DMS 273 (cell line): ENCODE results near the gene MYO1D.
"Not testable (repeated sequence)": the region's sequence is repeated elsewhere in the genome, so short reads cannot be mapped to it uniquely, and the experiment has no call there.

Experiments
- DNase-seq: peaks from one replicate; lab custom pipeline; 2025; ENCODE audit not compliant: unreplicated experiment; lab: John Stamatoyannopoulos, UW

The MYO1D gene

DNA sequence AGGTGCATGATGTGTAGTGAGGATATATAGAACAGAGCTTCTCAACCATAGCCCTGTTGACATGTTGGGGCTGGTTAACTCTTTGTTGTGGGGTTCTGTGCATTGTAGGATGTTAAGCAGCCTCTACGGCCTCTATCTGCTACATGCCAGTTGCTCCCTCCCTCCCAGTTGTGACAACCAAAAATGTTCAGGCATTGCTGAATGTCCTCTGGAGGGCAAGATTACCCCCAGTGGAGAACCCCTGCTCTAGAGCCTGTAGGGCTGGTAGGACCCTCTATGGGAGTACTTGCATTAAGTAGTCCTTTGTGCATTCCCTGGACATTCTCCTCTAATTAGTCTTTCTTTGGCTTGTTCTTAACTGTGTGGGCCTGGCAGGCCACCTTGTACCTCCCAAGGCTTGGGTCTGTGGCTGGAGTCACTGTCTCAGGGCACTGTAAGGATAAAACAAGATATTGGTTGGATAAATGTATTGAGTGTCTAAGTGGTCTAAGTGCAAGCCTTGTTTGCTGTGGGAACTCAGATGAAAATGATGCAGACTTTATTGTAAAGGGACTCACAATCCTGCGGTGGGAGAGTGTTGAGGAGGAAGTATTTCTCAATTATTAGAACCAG, 19.8 kb upstream of the MYO1D start:
- no peak for DNase-seq

DNA sequence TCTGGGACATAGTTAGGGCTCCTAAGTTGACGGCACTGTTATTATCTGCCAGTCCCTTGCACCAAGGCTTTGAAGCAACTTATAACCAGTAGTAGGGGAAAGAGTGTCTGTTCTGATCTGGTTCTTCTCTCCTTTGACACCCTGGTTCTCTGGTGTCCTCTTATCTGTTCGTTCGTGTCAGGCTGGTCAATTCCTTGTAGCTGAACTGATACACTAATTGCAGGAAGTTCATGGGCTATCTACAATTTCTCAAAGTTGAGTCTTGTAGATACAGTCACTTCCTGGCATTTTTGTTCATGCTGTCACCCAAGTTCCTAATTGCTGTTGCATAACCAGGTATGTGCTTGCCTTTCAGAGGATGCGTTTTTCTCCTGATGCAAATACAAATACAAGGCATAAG, 17.3 kb upstream of the MYO1D start:
- DNase-seq: no peak

DNA sequence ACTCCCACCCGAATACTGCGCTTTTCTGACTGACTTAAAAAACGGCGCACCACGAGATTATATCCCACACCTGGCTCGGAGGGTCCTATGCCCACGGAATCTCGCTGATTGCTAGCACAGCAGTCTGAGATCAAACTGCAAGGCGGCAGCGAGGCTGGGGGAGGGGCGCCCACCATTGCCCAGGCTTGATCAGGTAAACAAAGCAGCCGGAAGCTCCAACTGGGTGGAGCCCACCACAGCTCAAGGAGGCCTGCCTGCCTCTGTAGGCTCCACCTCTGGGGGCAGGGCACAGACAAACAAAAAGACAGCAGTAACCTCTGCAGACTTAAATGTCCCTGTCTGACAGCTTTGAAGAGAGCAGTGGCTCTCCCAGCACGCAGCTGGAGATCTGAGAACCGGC, 10.5 kb upstream of the MYO1D start:
- not testable (repeated sequence) for DNase-seq

DNA sequence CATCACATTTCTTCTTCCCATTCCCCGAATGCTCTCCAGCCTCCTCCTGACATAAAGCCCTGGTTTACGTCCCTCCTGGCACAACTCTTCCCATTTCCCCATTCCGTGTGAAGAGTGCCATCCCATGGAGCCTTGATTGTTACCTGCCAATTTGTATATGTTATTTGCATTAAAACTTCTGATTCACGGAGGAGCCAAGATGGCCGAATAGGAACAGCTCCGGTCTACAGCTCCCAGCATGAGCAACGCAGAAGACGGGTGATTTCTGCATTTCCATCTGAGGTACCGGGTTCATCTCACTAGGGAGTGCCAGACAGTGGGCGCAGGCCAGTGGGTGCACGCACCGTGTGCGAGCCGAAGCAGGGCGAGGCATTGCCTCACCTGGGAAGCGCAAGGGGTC, 10.0 kb upstream of the MYO1D start:
- not testable (repeated sequence) for DNase-seq

DNA sequence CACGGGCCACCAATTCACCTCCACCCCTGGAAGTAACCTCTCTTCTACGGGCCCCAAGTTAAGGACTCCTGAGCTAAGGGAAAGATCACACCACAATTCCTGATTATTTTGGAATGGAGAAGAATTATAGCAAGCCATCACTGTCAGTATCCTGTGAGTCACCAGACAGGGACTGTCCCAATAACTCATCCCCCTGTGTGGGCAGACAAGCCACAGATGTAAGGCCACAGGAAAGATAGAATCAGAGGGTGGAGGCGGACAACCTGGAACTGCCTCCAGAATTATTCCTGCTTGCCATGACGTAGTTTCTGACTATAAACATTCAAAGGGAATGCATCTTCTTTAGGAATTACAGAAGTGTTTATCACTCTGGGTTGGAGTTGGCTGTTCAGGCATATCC, 5.8 kb upstream of the MYO1D start:
- no peak for DNase-seq

DNA sequence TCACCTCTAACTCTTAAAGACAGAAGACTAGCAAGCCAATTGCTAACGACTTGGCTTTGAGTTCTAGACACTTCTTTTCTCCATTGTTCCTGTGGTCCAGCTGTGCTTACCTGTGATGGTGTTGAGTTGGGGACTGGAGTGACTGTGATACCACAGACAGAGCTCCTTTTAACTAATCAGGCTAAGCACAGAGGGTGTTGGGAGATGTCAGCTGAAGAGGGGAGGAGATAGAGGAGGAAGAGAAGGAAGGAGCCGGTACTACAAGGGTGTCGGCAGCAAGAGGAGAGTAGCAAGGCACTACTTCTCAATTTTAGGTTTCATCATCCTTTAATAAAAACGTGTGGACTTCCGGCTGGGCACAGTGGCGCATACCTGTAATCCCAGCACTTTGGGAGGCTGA, 5.1 kb upstream of the MYO1D start:
- DNase-seq: no peak

DNA sequence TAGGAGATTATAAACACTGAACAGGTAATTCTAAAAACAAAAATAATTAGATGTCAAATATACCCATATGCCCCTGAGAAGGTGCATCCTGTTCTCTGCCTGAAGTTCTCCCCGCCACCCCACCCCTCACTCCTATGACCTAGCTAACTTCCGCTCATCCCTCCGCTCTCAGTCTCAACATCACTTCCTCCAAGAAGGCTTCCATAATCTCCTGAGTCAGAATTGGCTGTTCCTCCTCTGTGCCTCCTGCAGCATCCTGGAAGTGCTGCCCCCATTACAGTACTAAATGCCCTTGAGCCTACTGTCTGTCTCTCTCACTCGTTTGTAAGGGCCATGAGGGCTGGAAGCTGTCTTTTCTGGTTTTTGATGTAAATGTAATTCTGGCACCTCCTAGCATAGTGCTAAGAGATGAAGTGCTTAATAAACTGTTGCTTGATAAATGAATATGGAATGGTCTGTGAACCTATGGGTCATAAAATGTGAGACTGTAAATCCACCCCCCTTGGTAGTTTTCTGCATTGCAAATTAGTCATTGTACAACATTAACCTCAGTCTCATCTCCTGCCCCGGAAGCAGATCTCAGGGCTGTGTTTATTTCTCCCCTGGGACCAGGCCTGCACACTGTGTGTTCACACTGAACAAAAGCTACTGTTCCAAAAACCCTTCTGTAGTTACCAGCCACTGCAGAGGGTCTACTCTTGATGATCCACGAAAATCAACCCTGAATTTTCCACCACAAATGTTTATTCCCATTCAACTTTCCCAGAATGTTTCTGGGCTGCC, 3.9 kb upstream of the MYO1D start:
- no peak for DNase-seq

DNA sequence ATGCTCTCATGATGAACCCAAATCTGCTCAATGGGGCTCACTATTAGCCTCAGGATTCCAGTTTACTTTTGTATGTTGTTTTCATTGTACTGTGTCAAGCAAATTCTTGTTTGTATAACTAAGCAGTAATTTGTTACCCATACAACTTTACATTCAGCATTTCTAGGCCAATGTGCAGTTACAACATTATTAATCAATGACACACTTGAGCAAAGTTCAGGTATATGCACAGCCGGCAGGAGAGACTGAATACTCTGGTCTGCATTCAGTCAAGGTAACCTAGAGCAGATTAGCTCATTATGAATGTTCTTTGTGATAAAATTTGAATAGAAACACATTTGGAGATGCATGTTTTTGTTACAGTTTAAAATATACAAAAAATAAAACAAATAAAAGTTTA, 2.2 kb upstream of the MYO1D start:
- DNase-seq: no peak

DNA sequence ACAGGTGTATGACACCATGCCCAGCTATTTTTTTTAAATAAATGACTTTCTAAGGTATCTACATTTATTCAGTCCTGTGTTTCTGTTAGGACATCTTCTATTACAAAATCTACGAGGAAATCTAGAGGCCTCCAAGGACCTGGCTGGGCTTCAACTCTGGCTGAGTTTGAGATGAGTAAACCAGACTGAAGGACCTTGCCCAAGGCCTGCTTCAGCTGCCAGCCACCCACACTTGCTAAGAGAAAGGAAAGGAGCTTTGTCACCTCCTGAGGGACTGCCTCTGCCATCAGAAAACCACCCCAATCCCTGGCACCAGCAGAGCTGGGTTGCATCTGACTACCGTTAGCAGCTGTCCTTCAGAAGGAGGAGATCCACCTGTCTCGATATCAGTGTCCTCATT, 1.3 kb upstream of the MYO1D start:
- DNase-seq: no peak

DNA sequence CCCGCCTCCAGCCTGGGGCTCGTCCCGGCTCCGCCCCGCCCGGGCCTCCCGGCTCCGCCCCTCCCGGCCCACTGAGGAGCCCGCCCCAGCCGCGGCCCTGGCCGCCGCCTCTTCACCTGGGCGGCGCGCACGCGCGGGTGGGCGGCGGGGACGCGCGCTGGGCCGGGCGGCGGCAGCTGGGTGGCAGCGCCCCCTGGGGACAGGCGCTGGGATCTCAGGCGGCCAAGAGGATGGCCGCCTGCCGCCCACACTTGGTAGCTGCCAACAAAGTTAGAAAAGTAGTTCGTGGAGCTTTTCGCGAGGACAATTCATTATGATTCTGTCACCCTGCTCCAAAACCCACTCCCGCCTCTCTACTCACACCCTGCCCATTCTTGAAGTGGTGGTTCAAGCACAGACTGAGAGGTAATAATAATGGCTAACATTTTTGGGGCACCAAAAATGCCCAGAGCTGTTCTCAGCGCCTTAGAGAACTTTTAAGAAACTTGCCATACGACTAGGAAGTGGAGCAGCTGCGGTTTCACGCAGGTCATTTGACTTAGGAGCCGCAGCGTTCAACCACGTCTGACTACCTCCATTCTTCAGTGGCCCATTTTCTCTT, 340 bp upstream of the MYO1D start:
- peak; percentile 97 for DNase-seq

DNA sequence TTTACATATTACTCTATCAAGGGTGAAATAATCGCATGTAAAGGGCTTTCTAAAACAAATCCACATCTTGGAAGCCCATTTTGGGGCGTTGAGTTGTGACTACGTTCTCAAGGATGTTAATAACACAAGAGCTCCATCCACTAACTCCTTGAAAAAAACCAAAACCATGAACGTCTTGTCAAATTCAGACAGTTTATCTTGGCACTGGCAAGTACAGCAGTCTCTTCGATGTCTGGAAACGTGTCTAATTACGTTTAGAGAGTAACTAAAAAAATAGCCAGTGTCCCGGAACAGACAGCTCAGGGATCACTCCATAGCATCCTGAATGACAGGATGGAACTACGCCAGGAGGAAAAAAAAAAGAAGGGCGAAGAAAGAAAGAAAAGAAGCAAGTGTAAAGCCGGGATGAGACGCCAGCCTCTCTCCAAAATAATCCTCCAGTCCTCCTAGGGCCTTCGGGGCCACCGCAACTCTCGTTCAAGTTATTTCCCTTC, 954 bp downstream of the MYO1D start:
- DNase-seq: no peak

DNA sequence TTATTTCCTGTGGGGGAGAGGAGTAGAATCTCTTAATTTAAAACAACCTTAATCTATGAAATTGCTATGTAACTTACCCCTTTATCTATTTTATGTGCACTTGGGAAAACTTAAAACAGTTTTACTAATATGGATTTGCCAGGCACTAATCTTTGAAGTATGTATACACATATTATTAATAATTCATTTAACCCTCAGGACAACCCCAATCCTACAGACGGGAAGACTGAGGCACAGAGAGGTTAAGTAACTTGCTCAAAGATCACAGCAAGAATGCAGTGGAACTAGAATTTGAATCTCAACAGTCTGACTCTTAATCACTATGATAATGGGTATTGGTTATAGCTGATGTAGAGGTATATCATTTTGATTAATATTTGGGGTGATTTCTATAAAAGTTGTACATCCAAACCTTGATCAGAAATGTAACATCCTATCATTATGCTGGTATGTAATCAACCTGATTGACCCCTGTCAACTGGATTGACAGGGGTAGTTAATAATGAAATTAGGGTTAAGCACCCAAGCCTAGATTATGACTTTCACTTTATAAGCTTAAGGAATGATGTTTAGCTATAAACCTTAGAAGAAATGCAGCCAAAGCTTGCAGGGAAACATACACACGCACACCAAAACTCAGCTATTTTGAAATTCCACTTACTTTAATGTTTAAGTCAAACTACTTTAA, 1.6 kb downstream of the MYO1D start:
- no peak for DNase-seq

DNA sequence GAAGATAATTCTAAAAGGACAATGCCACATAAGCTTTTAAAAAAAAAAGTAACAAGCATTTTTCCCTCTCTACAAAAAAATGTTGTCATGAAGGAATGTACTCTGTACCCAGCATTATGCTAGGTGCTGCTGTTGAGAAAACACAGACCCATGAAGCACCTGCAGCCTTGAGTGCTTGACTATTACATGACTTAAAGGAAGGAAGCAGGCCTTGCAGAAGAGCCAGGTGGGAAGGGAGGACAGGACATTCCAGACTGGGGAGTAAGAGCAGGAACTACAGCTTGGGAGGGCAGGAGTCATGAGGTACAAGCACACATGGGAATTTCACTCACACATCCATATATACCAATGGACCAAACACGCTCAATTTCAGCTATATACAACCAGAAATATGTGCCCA, 3.8 kb downstream of the MYO1D start:
- no peak for DNase-seq

DNA sequence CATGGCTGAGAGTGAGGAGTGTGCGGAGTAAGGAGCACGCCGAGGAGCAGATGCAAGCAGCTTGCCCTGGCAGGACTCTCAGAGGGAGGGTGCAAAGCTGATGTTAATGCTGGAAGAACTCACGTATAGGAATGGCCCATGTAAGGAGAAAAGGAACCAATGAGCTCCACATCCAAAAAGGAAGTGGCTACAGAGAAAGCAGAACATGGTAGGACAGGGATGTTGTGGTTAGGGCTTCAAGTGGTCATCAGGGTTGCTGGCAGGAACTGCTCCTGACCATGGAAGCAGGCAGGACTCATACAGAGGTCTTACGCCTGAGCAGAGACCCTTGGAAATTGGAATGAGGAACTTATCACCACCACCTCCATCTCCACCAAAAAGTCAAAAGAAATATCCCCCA, 5.2 kb downstream of the MYO1D start:
- no peak for DNase-seq

DNA sequence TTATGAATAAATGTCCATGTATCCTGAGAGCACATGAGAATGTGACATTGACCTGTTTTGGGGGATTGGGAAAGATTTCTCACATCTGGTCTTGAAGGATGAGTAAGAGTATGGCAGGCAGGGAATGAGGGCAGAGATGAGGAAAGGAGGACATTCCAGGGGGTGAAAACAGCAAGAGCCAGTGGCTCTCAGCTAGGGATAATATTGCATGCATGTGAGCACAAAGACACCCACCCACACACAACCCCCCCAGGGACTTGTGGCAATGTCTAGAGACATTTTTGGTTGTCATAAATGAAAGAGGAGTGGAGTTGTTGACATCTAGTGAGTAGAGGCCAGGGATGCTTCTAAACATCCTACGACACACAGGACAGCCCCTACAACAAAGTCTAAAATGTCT, 6.0 kb downstream of the MYO1D start:
- no peak for DNase-seq

DNA sequence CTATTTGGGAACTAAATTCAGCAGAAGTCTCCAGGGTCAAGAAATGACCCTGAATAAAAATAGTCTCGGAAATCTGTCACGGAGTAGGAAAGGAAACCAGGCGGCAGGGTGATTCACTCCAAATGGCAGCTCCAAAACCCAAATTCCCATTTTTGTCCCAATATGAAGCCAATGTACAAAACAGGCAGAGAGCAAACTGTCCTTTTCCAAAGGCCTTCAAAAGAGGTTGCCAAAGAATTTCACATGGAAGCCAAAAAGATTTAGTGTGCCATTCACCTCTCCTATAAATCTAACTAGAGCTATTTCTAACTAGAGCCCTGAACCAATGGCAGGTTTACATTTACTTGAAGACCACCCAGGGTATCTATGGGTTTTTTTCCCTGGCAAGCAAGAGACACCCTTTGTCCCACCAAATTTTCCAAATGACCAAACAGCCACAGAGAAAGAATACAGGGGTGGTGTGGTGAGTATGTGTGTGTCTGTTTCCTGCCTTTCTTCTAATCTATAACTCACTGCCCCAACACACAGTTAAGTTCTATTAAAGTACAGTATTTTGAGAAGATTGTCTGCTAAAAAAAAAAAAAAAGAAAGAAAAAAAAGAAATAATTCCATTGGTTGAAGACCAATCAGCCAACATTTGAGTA, 6.8 kb downstream of the MYO1D start:
- DNase-seq: no peak

DNA sequence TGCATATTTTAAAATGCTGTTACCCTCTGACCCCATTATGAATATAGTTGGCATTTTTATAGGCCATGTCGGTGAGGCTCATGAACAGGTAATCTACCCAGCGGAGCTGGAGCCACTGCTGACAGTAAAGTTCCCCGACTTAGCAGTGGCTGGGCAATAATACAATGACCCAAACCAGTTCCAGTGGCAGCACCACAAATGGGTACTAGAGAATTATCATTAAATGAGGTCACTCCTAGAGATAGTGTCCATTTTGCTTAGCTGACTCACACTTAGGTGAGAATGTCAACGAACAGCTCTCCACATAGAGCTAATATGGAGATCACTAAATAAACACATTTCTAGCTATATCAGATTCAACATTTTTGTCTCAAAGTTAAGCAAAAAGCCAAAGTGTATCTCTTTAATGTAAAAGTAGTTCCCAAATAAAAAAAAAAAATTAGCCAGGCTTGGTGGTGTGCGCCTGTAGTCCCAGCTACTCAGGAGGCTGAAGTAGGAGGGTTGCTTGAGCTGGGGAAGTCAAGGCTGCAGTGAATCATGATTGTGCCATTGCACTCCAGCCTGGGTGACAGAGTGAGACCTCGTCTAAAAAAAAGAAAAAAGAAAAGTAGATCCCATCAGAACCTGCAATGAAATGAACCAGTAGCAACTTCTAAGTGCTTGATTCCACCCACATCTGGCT, 7.4 kb downstream of the MYO1D start:
- no peak for DNase-seq

DNA sequence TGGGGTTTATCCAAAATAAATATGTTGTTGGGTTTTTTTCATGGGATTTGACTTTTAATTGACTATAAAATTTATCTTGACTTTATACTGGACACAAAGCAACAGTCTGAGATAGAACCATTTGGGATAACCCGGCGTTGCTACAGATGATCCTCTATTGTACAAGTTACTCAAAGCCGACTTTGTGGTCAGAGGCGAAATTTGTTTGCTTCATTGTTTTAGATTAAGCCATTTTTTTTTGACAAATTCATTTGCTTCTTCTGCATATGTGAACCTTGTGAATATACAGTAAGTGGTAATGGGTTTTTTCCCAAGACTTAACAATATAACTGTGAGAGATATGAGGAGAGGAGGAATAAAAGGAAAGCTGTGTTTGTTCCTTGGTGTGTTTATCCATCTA, 11.8 kb downstream of the MYO1D start:
- no peak for DNase-seq

DNA sequence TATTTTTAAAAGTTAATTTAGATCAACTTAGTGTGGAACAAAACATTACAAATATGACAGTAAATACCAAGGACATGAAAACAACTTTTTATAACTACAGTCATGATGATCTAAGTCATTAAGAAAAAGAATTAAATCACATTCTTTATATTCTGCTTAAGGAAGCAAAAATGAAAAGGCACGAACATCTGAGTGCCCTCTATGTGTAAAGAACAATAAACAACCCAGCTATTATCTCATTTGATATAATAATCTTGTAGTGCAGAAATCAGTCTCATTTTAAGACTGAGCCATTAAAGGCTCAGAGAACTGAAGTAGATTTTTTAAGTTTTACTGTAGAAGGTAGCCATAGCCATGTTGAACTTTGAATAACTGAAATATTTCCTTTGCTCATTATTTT, 13.4 kb downstream of the MYO1D start:
- no peak for DNase-seq

DNA sequence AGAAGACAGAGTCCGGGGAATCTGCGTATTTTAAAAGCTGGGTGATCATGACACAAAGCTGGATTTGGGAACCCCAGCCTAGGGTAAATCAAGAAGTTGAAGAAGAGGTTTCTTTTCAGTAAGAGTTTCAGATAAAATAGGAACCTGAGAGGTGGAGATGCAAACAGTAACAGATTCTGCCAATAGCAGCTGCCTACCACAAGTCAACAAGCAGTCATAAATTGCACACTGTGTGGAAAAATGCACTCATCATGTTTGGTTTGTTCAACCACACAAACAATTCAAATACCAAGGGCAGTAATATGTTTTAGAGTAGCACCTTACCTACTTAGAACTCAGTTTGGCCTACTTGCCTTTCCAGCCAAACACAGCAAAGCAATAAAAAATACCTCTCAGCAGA, 14.0 kb downstream of the MYO1D start:
- no peak for DNase-seq

DNA sequence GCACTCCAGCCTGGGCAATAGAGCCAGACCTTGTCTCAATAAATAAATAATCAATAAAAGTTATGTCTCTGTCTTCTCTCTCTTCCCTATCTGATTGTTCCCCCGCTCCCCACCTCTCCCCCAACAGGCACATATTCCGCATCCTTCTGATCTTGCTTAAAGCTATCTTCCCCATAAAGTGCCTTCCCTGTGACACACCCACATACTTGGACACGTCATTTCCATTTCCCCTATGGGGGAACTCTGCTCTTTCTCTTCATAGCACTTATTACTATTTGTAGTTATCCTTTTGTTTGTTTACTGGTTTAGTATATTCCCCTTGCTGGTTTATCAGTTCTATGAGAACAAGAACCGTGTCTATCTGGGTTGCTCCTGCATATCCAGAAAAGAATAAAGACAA, 14.9 kb downstream of the MYO1D start:
- no peak for DNase-seq
